Astrocyte of the cerebellum (primary cell): ENCODE data around the gene SNED1.

Experiments used
- DNase-seq: peaks from one replicate; pipeline ENCODE4 v3.0.0-alpha.2; 2011; ENCODE audit warnings: low read depth
- H3K4me3 ChIP-seq: 2 replicates; pipeline ENCODE4 v1.5.1; 2011; ENCODE audit warnings: mild to moderate bottlenecking, low read depth, low read length, moderate library complexity
- in situ Hi-C: cut with HindIII; loops from 2 replicates; pipeline ENCODE4 v1.10.0; 2017; ENCODE audit warnings: low sequenced_read_pairs
- TF ChIP-seq, protein P1 (sequence below): IDR thresholded peaks from 2 replicates; pipeline ENCODE4 v1.5.1; 2012; ENCODE audit warnings: low read length, low read depth, moderate library complexity, mild to moderate bottlenecking; ENCODE audit errors: missing control alignments

SNED1 gene

GRCh38 chr2:241110607-241111439 is 112.4 kb downstream of the SNED1 start:
- no peak overlapping the region for H3K4me3 ChIP-seq
- TF ChIP-seq, protein P1, sequence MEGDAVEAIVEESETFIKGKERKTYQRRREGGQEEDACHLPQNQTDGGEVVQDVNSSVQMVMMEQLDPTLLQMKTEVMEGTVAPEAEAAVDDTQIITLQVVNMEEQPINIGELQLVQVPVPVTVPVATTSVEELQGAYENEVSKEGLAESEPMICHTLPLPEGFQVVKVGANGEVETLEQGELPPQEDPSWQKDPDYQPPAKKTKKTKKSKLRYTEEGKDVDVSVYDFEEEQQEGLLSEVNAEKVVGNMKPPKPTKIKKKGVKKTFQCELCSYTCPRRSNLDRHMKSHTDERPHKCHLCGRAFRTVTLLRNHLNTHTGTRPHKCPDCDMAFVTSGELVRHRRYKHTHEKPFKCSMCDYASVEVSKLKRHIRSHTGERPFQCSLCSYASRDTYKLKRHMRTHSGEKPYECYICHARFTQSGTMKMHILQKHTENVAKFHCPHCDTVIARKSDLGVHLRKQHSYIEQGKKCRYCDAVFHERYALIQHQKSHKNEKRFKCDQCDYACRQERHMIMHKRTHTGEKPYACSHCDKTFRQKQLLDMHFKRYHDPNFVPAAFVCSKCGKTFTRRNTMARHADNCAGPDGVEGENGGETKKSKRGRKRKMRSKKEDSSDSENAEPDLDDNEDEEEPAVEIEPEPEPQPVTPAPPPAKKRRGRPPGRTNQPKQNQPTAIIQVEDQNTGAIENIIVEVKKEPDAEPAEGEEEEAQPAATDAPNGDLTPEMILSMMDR = no peak
- no peak for DNase-seq
- in situ Hi-C loops = no loop called here

- H3K4me3 ChIP-seq = no peak overlapping the region
- no peak for DNase-seq
- in situ Hi-C loops = no loop called here
- TF ChIP-seq, protein P1 = no peak
These were observed 113.0 kb downstream of the SNED1 start for GRCh38 chr2:241111440-241111805.

- TF ChIP-seq, protein P1 = no peak
- DNase-seq = no peak
- in situ Hi-C loops = no loop called here
- H3K4me3 ChIP-seq = no peak overlapping the region
These were observed 113.6 kb downstream of the SNED1 start for GRCh38 chr2:241112046-241112445.

- in situ Hi-C loops = no loop called here
- no peak for DNase-seq
- no peak overlapping the region for H3K4me3 ChIP-seq
- TF ChIP-seq, protein P1 = no peak
These were observed 114.2 kb downstream of the SNED1 start for GRCh38 chr2:241112592-241112991.

DNA sequence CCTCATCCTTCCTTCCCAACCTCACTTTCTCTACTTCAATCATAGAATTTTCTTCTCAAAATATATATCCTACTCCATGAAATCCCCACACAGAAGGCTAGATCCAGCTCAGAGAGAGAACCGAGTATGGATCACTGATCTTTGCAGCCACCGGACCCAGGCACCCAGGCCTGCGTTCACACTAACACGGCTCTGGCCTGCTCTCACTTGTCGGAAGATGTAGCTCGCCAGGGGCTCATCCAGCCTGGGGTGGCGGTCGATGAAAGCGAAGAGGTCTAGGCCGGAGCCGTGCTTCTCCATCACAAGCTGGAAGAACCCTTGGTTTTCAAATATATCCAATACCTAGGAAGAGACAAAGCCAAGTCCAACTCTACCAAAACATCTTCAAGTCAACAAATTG is 116.4 kb downstream of the SNED1 start:
- no peak for DNase-seq
- H3K4me3 ChIP-seq = no peak overlapping the region
- in situ Hi-C loops = no loop called here
- TF ChIP-seq, protein P1 = no peak

GRCh38 chr2:241115361-241115760 is 116.9 kb downstream of the SNED1 start:
- TF ChIP-seq, protein P1 = no peak
- no peak for DNase-seq
- in situ Hi-C loops = no loop called here
- H3K4me3 ChIP-seq = no peak overlapping the region
